NCI-H2107 treated with DMSO at 0.1 percent for 48 hours (cell line): ENCODE results near the gene COG5.
A peak's percentile ranks its signal among the peaks of the same experiment; 100 is the strongest.
"Not testable (repeated sequence)": the region's sequence is repeated elsewhere in the genome, so short reads cannot be mapped to it uniquely, and the experiment has no call there.

ENCODE experiments used
- DNase-seq: peaks from one replicate; lab custom pipeline; 2025; ENCODE audit not compliant: unreplicated experiment; lab: John Stamatoyannopoulos, UW

COG5 gene

GRCh38 chr7:107580716-107581383, 17.1 kb upstream of the COG5 start:
- DNase-seq, result no peak

GRCh38 chr7:107579885-107580715, 16.4 kb upstream of the COG5 start, which contains the start of gene BCAP29:
BCAP29 (plus strand) TSS chr7:107580246; CDS start chr7:107580773, 527 bp downstream.
- DNase-seq, result no peak

- no peak for DNase-seq
Observed at GRCh38 chr7:107579554-107579884, 15.8 kb upstream of the COG5 start.

DNA sequence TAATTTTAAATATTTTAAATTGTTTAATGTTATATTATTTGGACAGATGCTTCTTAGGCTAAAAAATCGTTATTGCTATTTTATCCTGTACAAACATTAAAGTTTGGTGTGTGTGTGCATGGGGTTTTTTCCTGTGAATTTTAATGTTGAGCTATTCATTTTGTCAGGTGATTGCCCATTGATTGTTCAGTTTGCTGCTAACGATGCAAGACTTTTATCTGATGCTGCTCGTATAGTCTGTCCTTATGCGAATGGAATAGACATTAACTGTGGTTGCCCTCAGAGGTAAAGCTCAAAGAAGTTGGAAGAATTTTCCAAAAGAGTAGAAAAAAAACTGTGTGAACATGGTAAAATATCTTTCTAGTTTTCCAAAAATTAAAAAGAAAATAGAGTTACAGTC, 9.8 kb upstream of the COG5 start:
- DNase-seq, result no peak

- DNase-seq, result no peak
Observed at GRCh38 chr7:107570298-107570697, 6.6 kb upstream of the COG5 start.

DNA sequence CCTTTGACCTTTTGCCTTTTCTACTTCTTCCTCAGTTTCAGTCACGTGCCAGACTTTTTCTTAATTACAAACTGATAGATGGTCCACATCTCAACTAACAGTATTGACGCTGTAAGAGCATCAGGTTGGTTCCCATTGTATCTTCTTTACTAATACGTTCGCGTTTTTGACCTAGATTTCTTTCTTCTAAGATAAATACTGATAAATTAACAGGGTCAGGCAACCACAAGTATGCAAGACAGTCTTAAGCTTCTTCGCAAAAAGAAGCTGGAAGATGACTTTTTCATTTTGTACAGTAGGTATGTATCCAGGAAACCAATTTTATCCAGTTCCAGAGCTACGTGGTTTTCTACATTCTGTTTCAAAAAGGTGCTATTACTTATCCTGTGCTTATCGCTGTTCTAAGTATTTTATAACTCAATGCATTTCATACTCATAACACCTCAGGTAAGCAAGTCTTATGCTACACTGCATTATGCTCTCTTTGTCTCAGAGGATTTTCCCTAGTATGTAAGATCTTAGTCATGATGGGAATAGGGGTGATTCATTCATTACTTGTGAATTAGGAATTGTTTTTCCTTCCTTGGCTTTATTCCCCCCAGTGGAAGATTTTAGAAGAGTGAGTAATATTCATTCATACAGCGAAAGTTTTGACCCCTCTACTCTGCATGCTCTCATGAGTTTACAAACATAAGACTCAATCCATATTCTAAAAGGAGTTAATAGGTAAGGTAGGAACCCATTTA, 1.0 kb upstream of the COG5 start:
- no peak for DNase-seq

DNA sequence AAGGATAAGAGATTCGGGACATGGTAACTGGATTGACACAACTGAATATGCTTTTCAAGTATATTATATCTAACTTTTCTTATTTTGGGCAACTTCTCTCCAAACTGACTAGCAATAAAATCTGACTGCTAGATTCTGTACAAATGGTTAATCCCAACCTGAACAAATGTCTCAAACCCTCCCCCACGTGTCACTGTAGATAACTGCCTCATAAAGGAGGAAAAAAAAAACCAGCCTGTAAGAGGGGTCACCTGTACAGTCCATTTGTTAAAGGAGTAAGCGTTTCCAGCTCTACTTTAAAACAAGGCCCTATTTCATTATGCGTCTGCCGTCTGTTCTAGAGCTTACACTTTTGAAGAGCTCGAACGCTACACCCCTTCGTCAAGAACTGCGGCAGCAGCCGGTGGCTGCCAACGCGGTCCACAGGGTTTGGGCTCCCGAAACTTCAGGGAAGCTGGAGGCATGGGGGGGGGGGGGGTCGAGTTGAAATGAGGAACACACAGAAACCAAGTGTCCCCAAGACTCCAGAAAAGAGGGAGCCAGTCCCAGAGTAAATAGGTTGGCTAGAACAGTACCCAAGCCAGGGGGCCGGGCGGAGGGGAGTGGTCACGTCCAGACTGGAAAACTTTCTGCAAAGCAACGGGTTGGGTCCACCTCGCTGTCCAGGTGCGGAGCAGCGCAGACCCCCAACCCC, 492 bp downstream of the COG5 start:
- peak; percentile 50 for DNase-seq

GRCh38 chr7:107560898-107561516, 2.7 kb downstream of the COG5 start:
- no peak for DNase-seq

DNA sequence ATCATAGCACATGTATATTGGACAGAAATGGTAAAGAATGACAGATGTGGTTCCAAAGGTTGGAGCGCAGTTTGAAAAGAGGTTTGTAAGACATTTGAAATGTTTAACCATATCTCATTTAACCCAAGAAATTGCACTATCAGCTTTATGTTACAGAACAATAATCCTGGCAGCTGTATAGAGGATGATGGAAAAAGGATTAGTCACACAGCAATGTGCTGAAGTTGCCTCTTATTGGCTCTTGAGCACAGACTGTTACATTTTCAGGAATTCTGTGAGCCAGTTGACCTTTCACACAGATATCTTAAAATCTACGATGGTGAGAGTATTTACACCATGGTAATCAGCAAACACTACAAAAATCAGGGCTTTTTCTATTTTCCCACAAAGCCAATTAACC, 3.9 kb downstream of the COG5 start:
- DNase-seq, result no peak

DNA sequence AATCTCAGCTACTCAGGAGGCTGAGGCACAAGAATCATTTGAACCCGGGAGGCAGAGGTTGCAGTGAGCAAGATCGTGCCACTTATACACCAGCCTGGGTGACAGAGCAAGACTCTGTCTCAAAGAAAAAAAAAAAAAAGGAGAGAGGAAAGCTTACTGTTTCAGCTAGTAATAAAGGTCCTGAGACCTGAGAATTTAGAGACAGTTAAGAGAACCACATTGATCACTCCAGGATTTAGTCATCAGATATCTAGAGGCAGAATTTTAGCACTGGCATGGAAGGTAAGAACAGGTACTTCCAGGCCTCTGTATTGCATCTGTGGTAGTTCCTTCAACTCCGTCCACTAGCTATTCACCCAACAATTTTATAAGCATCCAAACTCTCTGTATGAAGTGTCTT, 7.8 kb downstream of the COG5 start:
- DNase-seq, result no peak

DNA sequence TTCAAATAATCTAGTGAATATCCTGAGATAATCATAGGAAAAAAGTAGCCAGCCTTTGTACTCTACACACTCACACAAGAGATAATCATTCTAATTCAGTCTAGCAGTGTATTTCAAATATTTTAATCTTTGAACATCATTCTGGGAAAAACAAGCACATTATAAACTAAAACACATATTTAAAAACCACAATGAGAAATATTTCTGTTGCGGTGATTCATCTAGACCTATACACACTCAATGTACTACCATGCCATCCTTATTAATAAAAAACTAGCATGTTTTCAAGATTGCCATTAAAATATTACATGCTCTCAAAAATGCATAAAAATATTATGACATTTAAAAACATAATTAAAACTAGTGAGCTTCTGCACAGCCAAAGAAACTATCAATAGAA, 11.8 kb downstream of the COG5 start:
- no peak for DNase-seq

DNA sequence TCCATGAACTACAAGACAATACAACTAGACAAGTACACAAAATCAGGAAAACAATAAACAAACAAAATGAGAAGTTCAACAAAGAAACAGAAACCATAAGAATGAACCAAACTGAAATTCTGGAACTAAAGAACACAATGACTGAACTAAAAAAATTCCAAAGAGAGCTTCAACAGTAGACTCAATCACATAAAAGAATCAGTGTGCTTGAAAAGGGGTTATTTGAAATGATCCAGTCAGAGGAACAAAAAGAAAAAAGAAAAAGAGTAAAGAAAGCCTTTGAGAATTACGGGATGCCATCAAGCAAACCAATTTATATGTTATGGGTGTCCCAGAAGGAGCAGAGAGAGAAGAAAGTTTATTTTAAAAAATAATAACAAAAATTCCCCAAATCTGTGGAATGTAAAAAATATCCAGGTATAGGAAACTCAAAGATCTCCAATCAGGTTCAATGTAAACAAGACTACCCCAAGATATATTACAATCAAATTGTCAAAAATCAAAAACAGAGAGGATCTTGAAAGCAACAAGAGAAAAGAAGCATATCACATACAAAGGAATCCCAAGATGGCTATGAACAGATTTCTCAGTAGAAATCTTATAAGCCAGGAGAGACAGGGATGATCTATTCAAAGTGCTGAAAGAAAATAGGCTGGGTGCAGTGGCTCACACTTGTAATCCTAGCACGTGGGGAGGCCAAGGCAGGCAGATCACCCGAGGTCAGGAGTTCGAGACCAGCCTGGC, 18.7 kb downstream of the COG5 start:
- no peak for DNase-seq

DNA sequence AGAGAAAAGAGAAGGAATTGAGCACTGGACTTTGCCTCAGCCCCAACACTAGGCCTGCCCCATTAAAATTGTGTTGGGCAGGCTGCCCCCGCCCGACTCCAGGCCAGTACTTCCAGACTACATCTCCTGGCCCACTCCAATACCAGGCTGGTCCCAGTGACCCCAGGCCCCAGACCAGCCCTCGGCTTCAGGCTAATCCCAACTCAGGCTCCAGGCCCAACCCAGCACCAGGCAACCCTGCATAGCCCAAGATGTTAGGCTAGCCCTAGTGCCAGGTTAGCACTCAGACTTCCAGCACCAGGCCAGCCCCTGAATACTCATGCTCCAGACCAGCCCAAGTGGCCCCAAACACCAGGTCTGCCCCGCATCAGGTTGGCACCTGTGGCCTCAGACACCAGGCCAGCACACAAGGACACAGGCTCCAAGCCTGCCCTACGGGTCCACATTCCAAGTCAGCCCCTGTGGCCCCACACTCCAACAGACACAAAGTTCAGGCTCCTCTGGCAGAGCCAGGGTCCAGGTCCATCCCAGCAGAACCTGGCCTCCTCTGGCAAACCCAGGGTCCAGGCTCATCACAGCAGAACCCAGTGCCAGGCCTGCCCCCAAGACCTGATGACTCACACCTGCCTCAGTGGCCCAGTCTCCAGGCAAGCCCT, 20.3 kb downstream of the COG5 start:
- DNase-seq, result no peak

DNA sequence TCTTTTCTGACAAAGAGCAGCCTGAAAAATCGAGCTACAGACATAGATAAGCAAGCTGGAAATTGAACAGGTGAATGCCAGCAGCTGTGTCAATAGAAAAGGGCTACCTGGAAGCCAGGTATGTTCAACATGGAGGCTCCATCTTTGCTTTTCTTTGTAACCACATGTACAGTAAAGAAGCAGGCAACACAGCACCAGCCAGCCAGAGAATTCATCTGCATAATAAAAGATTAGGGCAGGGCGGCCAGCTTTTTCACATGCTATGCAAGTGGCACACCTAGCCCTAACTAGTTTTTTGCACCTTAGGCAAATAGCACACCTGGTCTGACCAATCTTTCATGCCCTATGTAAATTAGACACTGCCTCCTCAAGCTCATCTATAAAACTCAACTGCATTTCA, 25.7 kb downstream of the COG5 start:
- peak; percentile 78 for DNase-seq

- DNase-seq, result not testable (repeated sequence)
Observed at GRCh38 chr7:107537228-107537627, 26.5 kb downstream of the COG5 start.

DNA sequence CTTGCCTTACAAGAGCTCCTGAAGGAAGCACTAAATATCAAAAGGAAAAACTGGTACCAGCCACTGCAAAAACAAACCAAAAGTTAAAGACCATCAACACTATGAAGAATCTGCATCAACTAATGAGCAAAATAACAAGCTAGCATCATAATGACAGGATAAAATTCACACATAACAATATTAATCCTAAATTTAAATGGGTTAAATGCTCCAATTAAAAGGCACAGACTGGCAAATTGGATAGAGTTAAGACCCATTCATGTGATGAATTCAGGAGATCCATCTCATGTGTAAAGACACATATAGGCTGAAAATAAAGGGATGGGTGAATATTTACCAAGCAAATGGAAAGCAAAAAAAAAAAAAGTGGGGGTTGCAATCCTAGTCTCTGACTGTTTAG, 29.6 kb downstream of the COG5 start:
- DNase-seq, result no peak

DNA sequence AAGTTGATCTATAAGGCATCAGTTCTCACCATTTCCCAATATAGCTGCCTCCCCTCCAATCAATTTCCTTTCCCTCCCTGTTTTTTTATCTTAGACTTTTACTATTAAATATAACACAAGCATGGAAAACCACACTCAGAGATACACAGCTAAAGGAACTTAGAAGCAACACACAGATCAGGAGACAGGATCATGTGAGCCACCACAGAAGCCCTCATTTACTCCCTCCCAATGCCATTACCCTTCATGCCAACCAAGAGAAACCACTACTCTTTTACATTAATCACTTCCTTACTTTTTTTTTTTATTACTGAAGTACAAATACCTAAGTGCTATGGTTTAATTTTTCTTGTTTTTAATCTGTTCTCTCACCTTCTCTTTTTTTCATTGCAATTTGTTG, 33.0 kb downstream of the COG5 start:
- no peak for DNase-seq

DNA sequence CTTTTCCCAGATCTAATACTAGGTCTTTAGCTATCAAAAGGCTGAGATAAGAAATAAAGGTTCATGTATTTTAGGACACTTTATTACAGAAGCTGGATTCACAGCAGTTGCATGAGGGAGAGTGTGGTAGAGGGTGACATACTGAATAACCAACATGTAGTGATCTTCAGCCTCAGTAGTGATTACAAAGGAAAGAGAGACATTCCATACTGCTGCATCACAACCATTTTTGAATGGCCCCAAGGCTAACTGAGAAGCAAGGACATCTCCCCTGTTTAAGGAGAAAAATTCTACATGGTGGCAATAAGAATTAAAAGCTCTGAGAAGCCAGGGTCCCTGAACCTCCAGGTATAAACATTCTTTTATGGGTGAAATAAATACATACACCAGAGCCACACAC, 35.3 kb downstream of the COG5 start:
- DNase-seq, result no peak

DNA sequence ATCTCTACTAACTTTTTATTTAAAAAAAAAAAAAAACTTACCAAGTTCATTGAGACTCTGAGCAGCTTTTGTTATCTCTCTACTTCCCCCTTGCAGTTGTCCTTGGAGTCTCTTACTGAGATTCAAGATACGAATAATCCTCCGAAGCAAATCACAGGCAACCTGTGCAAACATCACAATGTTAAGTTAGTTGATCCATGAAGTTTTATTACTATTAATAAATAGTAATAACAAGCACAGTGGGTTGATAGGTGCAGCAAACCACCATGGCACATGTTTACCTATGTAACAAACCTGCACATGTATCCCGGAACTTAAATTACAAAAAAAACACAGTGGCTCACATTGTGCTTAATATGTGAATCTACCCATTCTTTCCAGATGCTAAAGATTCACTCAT, 36.5 kb downstream of the COG5 start:
- DNase-seq, result no peak

- no peak for DNase-seq
Observed at GRCh38 chr7:107526672-107527071, 37.0 kb downstream of the COG5 start.
